ENCODE data around the gene UBAC1.

UBAC1 gene

GRCh38 chr9:135932656-135933055 lies 28.5 kb downstream of the UBAC1 start:
- no peaks in the 10 kb centered on the region for H3K9me3 ChIP-seq (ENCODE audit: insufficient read depth, low read depth, low read length)
- no peaks in the 10 kb centered on the region for H3K27me3 ChIP-seq (ENCODE audit: insufficient read depth, low read length, poor library complexity, severe bottlenecking)
- H3K4me3 ChIP-seq (ENCODE audit: low read length, poor library complexity, severe bottlenecking) = no peak overlapping the region
- H3F3A ChIP-seq (ENCODE audit: low read depth) = no peaks in the 10 kb centered on the region
- no peak overlapping the region for H3K4me2 ChIP-seq (ENCODE audit: low read depth, low read length, poor library complexity, severe bottlenecking)
- H4K20me1 ChIP-seq (ENCODE audit: insufficient read depth, low read length, poor library complexity, severe bottlenecking) = no peaks in the 10 kb centered on the region
- no peaks in the 10 kb centered on the region for H3K79me2 ChIP-seq (ENCODE audit: insufficient read depth, low read length)
- H3K9ac ChIP-seq (ENCODE audit: low read depth, low read length, poor library complexity, severe bottlenecking) = no peak overlapping the region
- no peaks in the 10 kb centered on the region for H3K4me1 ChIP-seq (ENCODE audit: insufficient read depth, low read length, poor library complexity, severe bottlenecking)
- TF ChIP-seq CTCF (conservative IDR thresholded peaks at IDR 0.05; ENCODE audit: low read length) = no peak
- TF ChIP-seq EZH2phosphoT487 (IDR thresholded peaks at IDR 0.05; ENCODE audit: borderline replicate concordance) = no peak
- peaks cover 35% of the 10 kb centered on the region; the same call in 1 of the 2 replicates for H3K36me3 ChIP-seq (ENCODE audit: insufficient read depth, low read length)
- H3K9me2 ChIP-seq (replicated peaks; ENCODE audit: low read depth, low read length) = no peaks in the 10 kb centered on the region
- H2AFZ ChIP-seq (ENCODE audit: low read length) = no peak overlapping the region

GRCh38 chr9:135931349-135931820 lies 29.8 kb downstream of the UBAC1 start:
- no peak overlapping the region for H3K9ac ChIP-seq (ENCODE audit: low read depth, low read length, poor library complexity, severe bottlenecking)
- no peaks in the 10 kb centered on the region for H3K27me3 ChIP-seq (ENCODE audit: insufficient read depth, low read length, poor library complexity, severe bottlenecking)
- TF ChIP-seq CTCF (conservative IDR thresholded peaks at IDR 0.05; ENCODE audit: low read length) = no peak
- no peak for TF ChIP-seq EZH2phosphoT487 (IDR thresholded peaks at IDR 0.05; ENCODE audit: borderline replicate concordance)
- H3K79me2 ChIP-seq (ENCODE audit: insufficient read depth, low read length) = no peaks in the 10 kb centered on the region
- peaks cover 24% of the 10 kb centered on the region; the same call in 1 of the 2 replicates for H3K36me3 ChIP-seq (ENCODE audit: insufficient read depth, low read length)
- H3K9me2 ChIP-seq (replicated peaks; ENCODE audit: low read depth, low read length) = no peaks in the 10 kb centered on the region
- H4K20me1 ChIP-seq (ENCODE audit: insufficient read depth, low read length, poor library complexity, severe bottlenecking) = no peaks in the 10 kb centered on the region
- no peaks in the 10 kb centered on the region for H3K9me3 ChIP-seq (ENCODE audit: insufficient read depth, low read depth, low read length)
- H2AFZ ChIP-seq (ENCODE audit: low read length) = no peak overlapping the region
- no peaks in the 10 kb centered on the region for H3F3A ChIP-seq (ENCODE audit: low read depth)
- H3K4me2 ChIP-seq (ENCODE audit: low read depth, low read length, poor library complexity, severe bottlenecking) = no peak overlapping the region
- no peaks in the 10 kb centered on the region for H3K4me1 ChIP-seq (ENCODE audit: insufficient read depth, low read length, poor library complexity, severe bottlenecking)
- no peak overlapping the region for H3K4me3 ChIP-seq (ENCODE audit: low read length, poor library complexity, severe bottlenecking)

DNA sequence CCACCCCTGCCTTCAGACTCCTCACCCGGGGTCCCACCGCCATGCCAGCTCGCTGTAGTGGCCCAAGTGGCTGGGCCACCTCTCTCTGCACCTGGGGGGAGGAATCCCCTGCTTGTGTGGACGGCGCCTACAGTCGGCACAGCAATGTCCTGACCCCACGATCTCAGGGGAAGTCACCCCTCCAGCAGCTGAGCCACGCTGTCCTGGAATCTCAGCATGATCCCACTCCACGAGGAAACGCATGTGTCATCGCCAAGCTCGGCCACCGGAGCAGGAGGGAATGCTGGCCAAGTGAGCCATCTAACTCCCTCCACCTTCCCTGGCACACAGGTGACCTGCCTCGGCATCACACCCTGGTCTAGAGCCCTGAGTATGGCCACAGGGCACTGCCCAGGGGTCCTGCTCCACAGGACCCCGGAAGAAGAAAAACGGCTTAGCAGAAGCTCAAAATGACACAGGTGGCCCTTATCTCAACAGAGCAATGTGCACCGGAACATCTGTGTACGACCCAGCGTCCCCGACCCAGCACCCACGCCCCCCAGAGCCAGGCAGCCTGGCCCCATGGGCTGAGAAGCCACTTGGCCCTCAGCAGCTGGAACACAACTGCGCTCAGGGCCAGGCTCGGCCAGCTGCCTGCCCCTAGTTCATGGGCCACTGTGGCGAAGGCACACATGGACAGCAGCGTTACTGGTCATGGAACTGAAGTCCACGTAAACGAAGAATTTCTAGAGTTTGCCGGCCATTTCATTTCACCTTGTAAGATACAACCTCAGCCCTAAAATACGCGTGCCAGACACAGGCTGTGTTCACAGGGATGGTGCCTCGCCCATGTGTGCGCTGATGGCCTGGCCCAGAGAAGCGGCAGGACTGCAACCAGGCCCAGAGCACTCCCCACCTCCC lies 30.5 kb downstream of the UBAC1 start:
- no peaks in the 10 kb centered on the region for H3K4me1 ChIP-seq (ENCODE audit: insufficient read depth, low read length, poor library complexity, severe bottlenecking)
- TF ChIP-seq EZH2phosphoT487 (IDR thresholded peaks at IDR 0.05; ENCODE audit: borderline replicate concordance) = no peak
- TF ChIP-seq CTCF (conservative IDR thresholded peaks at IDR 0.05; ENCODE audit: low read length) = no peak
- no peaks in the 10 kb centered on the region for H4K20me1 ChIP-seq (ENCODE audit: insufficient read depth, low read length, poor library complexity, severe bottlenecking)
- no peaks in the 10 kb centered on the region for H3K27me3 ChIP-seq (ENCODE audit: insufficient read depth, low read length, poor library complexity, severe bottlenecking)
- no peak overlapping the region for H3K9ac ChIP-seq (ENCODE audit: low read depth, low read length, poor library complexity, severe bottlenecking)
- H3K9me2 ChIP-seq (replicated peaks; ENCODE audit: low read depth, low read length) = no peaks in the 10 kb centered on the region
- no peaks in the 10 kb centered on the region for H3K9me3 ChIP-seq (ENCODE audit: insufficient read depth, low read depth, low read length)
- no peak overlapping the region for H3K4me3 ChIP-seq (ENCODE audit: low read length, poor library complexity, severe bottlenecking)
- H3F3A ChIP-seq (ENCODE audit: low read depth) = no peaks in the 10 kb centered on the region
- H3K36me3 ChIP-seq (ENCODE audit: insufficient read depth, low read length) = peaks cover 19% of the 10 kb centered on the region; the same call in 1 of the 2 replicates
- no peak overlapping the region for H2AFZ ChIP-seq (ENCODE audit: low read length)
- H3K4me2 ChIP-seq (ENCODE audit: low read depth, low read length, poor library complexity, severe bottlenecking) = no peak overlapping the region
- H3K79me2 ChIP-seq (ENCODE audit: insufficient read depth, low read length) = no peaks in the 10 kb centered on the region

Data from Loucy (cell line).